Measurements from ENCODE around the gene TTLL12.

The TTLL12 gene

GRCh38 chr22:43213051-43213450 is 26.1 kb upstream of the TTLL12 start:
- no peak for DNase-seq

GRCh38 chr22:43212434-43212952 is 25.6 kb upstream of the TTLL12 start:
- DNase-seq: no peak

DNA sequence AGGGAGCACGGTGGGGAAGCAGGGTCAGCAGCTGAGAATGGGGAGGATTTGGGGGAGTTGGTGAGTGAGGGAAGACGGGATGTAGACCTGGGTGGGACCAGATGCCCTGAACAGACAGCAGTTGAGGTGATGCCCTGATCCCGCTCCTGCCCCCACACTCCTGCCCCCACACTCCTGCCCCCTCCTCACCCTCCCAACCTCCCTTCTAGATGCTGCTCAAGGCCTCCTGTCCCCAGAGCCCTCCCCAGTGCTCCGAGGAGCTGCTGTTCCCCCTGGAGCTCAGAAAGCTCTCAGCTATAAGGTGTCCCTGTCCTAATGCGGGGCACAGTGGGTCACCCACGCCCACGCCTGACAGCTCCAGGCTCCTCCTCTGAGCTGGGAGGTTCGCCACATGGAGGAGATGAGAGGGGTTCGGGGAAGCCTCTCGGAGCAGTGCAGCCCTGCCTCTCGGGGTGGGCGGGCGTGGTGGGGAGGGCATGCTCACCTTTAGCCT is 25.1 kb upstream of the TTLL12 start:
- DNase-seq: no peak

DNA sequence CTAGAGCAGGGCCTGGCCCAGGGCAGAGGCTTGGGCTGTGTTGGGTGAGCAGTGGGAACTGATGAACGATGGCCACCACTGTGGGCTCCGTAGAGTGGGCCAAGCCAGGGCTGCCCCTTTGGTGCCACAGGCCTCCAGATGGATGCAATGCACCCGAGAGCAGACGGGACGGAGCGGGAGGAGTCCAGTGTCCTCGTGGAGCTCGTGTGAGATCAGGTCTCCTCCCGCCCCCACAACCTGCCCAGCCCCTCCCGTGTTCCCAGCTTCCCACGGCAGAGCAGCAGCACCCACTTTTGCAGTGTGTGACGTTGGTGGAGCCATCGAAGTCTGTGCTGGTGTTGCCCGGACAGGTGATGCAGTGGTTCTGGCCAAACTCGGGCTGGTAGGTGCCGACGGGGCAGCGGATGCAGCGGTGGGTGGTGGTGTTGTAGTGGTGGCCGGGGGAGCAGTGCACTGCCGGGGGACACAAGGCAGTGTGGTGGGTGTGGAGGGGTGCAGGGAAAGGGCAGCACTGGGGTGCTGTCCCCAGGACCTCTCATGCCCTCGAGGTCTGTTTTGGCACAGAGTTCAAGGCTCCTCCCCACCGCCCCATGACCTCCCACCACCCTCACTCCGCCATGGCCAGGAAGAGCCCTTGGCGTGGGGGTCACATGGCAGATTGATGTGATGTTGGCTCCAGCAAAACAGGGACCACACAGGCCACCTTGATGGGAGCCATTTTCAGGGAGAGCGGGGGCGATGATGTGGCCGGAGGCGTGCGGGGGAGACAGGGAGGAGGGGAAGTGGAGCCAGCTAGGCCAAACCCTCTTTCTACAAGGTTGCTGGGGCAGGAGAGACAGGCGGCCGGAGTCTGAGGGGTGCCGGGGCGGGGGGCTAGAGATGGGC is 23.9 kb upstream of the TTLL12 start:
- no peak for DNase-seq

GRCh38 chr22:43209971-43210370 is 23.0 kb upstream of the TTLL12 start:
- no peak for DNase-seq

GRCh38 chr22:43209523-43209890 is 22.6 kb upstream of the TTLL12 start:
- DNase-seq: no peak

DNA sequence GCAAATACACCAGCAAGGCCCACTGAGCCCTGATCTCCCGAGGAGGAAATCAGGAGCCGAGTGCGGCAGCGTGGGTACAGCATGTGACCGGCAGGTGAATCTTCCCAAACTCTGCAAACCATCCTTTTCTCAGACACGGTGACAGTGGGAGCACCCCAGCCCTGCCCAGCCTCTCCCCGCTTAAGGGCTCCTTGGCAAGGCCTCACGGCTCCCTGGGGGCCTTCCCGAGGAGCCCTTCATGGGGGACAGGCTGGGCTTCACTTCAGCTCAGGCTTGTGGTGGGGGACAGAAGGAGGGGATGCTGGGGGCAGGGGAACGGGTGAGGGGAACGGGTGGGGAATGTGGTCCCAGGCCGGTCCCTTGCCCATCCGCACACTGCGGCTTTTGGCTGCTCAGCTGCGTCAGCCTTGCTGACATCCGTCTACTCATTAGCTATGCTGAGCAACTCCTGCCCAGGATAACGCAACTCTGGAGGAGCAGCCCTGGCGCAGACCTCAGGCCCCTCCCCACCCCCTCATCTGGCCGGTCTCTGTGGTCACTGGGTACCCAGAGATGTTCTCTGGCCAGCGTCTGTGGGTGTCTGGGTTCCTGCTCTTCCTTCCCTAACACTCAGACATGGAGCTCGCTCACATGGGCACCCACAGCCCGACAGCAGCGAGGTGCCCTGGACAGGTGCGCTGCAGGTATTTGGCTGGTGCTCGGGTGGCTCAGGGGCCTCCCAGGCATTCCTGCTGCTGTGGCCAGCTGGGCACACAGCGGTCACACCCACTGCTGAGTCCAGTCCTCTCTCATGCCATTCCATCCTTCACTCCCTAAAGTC is 22.0 kb upstream of the TTLL12 start:
- DNase-seq: no peak

DNA sequence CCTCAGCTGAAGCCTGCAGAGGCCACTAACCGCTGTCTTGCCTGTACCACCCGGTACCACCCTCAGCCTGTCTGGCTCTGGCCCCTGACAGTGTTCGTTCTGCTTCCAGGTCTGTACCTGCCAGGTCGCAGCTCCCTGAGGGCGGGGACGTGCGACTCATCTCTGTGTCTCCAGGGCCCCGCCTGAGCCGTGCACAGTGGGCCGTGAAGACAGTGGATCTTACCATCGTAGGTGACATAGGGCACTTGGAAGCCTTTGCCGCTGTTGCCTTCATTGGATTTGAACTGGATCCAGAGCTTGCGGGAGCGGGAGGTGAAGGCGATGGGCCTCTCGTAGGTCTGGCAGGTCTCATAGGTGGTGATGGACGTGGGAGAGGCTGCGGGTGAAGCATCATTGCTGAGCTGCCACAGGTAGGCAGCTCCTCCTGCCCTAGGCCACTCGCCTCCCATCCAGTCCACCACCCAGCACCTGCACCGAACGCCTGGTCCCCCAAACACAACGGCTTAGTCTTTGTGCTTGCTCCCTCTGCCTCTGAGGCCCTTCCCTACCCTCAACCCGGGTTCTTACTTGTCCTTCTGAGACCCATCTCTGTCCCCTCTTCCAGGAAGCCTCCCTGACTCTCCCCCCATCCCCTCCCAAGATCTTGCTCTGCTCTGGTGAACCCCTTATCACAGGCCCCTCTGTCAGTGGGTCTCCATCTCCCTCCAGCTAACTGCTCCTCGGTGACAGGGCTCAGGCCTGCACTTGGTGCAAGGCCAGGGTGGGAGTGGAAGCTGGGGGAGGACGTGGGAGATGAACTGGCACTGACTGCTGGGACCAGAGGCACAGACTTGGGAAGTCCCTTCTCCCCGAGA is 21.1 kb upstream of the TTLL12 start:
- no peak for DNase-seq

DNA sequence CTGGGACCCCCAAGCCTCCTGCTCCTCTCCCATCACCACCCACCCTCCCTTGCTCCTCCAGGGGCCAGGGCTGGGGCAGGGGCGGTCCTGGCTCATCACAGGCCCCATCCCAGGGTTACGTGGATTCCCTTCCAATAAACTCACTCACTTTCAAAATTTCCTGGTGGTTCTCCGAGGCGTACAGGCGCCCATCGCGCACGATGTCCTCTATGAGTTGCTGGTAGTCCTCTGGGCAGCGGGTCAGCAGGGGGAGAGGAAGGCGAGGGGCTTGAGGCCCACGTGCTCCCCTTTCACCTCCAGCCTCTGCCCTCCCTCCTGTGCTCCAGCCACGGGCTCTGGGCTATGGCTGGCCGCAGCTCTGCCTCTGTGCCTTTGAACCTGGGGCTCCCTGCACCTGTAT is 20.5 kb upstream of the TTLL12 start:
- DNase-seq: no peak

DNA sequence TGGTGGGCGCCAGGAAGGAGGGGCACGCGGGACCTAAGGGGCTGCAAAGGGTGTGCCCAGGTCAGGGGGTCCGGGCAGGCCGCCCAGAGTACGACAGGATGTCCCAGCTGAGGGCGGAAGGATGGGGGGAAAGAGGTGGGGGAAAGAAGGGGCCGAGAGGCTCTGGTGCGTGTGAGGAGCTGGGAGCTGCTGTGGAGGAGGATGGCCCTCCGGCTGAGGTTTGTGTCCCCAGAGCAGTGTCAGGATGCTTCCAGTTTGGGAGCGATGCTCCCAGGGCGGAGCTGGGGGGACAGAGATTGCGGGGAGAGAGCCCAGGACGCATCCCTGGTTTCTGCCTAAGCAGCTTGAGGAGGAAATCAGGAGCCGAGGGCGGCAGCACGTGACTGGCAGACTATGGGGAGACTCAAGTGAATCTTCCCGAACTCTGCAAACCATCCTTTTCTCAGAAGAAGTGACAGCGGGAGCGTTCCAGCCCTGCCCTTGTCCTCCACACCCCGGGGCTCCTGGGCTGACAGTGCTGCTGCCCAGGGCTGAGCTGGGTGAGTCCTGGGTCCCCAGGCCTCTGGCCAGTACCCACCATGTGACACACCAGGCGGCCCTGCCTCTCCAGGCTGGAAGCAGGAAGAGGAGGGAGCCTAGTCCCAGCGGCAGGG is 19.7 kb upstream of the TTLL12 start:
- DNase-seq: no peak

GRCh38 chr22:43205748-43206508 is 19.0 kb upstream of the TTLL12 start:
- DNase-seq: no peak

GRCh38 chr22:43205261-43205691 is 18.3 kb upstream of the TTLL12 start:
- DNase-seq: no peak

- no peak for DNase-seq
These were observed 16.6 kb upstream of the TTLL12 start for GRCh38 chr22:43203471-43203981.

GRCh38 chr22:43202756-43203410 is 15.9 kb upstream of the TTLL12 start:
- DNase-seq: no peak

- DNase-seq: no peak
These were observed 15.4 kb upstream of the TTLL12 start for GRCh38 chr22:43202326-43202725.

- DNase-seq: no peak
These were observed 14.7 kb upstream of the TTLL12 start for GRCh38 chr22:43201486-43202219.

DNA sequence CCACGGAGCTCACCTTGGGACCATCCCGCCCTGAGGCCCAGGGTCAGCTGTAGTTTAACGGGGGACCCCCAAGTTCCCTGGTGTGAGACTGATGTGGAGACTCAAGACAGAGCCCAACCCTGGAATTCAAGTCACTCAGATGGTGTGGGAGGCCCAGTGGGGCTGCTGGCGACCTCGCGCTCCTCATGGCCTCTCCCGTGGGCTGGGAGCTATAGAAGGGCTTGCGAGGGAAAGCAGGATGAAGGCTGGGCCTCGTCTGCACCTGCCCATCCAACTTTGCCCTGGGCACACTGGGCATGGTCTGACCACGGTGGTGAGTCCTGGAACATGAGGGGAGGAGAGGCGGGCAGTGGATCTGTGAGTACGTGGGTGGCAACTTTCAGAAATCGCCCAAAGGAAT is 13.6 kb upstream of the TTLL12 start:
- DNase-seq: no peak

GRCh38 chr22:43200031-43200430 is 13.1 kb upstream of the TTLL12 start:
- no peak for DNase-seq

DNA sequence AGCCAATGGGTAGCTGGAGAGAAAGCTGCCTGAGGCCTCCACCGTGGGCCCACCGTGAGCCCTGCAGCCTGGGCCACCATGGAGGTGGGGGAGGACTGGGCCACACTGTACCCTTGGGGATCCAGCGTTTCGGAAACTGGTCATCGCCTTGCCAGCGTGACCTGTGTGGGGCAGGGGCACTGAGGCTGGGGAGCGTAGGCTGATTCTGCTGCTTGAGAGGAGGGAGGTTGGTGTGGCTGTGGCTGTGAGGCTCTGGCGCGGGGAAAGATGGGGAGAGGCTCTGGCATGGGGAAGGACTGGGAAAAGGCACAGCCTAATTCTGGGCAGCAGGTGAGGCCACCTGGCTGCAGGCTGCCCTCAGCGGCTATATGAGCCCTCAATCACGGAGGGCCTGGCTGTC is 12.6 kb upstream of the TTLL12 start:
- DNase-seq: no peak

DNA sequence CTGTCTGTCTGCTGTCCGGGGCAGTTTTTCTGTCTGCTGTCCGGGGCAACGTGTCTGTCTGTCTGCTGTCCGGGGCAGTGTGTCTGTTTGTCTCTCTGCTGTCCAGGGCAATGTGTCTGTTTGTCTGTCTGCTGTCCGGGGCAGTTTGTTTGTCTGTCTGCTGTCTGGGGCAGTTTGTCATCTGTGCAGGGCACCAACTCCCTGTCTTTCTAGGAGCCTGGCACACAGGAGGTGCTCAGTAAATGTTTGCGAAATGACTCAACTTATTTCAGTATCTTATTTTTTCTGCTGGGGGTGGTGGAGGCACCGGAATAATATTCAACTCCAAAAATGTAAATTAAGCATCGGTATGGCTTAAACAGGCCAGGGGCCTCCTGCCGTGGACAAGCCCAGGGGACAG is 12.0 kb upstream of the TTLL12 start:
- DNase-seq: no peak
